ENCODE measurements around the gene C1orf122. TPM values are rescaled to one million over a fixed set of nuclear protein-coding genes. Genes with fewer than 3 reads are reported as not detected.

The C1orf122 gene
- total and polyA plus RNA-seq, 2 experiments from 2014 or later: 32.8 to 68.3 TPM

- Histone ChIP-seq H3K27ac (ENCODE audit: low read depth) (no peak overlapping the region), H3K4me2 (no peak overlapping the region), H3K79me2 (replicated peaks; ENCODE audit: insufficient read depth) (no peaks in the 10 kb centered on the region), H4K20me1 (replicated peaks; ENCODE audit: insufficient read depth) (peaks cover 12% of the 10 kb centered on the region; the same call in 1 of the 2 replicates), H2AFZ (no peak overlapping the region), H3K27me3 (ENCODE audit: insufficient read depth) (no peaks in the 10 kb centered on the region), H3K9me2 (ENCODE audit: insufficient read depth) (no peaks in the 10 kb centered on the region), H3K4me3 (no peak overlapping the region), H3F3A (replicated peaks; ENCODE audit: low read depth) (no peaks in the 10 kb centered on the region), H3K36me3 (ENCODE audit: insufficient read depth) (peaks cover 20% of the 10 kb centered on the region; the same call in 1 of the 2 replicates), H3K4me1 (ENCODE audit: insufficient read depth) (no peaks in the 10 kb centered on the region)
- Mint-ChIP-seq H3K36me3 (ENCODE audit: low read depth) (peaks cover 27% of the 10 kb centered on the region; the same call in 2 of the 3 replicates), H3K9me3 (no peaks in the 10 kb centered on the region), H3K4me1 (no peaks in the 10 kb centered on the region), H3K4me3 (no peak overlapping the region), H3K27me3 (ENCODE audit: insufficient read depth, low read depth, poor library complexity) (no peaks in the 10 kb centered on the region), H3K27ac (no peak overlapping the region; the same call in 1 of the 2 replicates)
- TF ChIP-seq STAT1 (IDR thresholded peaks at IDR 0.05; ENCODE audit: unreplicated experiment) (no peak), POLR2AphosphoS5 (IDR thresholded peaks at IDR 0.05; ENCODE audit: low read depth) (no peak), EZH2 (IDR thresholded peaks at IDR 0.05; ENCODE audit: low read depth, unreplicated experiment) (no peak), NANOG (IDR thresholded peaks at IDR 0.05; ENCODE audit: borderline replicate concordance) (no peak), ETS1 (IDR thresholded peaks at IDR 0.05) (no peak), CREB1 (CRISPR knock-in tag; IDR thresholded peaks at IDR 0.05; ENCODE audit: low read depth) (no peak)
- TF ChIP-seq, protein P1, sequence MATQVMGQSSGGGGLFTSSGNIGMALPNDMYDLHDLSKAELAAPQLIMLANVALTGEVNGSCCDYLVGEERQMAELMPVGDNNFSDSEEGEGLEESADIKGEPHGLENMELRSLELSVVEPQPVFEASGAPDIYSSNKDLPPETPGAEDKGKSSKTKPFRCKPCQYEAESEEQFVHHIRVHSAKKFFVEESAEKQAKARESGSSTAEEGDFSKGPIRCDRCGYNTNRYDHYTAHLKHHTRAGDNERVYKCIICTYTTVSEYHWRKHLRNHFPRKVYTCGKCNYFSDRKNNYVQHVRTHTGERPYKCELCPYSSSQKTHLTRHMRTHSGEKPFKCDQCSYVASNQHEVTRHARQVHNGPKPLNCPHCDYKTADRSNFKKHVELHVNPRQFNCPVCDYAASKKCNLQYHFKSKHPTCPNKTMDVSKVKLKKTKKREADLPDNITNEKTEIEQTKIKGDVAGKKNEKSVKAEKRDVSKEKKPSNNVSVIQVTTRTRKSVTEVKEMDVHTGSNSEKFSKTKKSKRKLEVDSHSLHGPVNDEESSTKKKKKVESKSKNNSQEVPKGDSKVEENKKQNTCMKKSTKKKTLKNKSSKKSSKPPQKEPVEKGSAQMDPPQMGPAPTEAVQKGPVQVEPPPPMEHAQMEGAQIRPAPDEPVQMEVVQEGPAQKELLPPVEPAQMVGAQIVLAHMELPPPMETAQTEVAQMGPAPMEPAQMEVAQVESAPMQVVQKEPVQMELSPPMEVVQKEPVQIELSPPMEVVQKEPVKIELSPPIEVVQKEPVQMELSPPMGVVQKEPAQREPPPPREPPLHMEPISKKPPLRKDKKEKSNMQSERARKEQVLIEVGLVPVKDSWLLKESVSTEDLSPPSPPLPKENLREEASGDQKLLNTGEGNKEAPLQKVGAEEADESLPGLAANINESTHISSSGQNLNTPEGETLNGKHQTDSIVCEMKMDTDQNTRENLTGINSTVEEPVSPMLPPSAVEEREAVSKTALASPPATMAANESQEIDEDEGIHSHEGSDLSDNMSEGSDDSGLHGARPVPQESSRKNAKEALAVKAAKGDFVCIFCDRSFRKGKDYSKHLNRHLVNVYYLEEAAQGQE (IDR thresholded peaks at IDR 0.05; ENCODE audit: unreplicated experiment): no peak
- no peak for DNase-seq (ENCODE audit: low spot score)
- no peak for ATAC-seq
Observed at GRCh38 chr1:37839676-37840075, 32.1 kb downstream of the C1orf122 start.

DNA sequence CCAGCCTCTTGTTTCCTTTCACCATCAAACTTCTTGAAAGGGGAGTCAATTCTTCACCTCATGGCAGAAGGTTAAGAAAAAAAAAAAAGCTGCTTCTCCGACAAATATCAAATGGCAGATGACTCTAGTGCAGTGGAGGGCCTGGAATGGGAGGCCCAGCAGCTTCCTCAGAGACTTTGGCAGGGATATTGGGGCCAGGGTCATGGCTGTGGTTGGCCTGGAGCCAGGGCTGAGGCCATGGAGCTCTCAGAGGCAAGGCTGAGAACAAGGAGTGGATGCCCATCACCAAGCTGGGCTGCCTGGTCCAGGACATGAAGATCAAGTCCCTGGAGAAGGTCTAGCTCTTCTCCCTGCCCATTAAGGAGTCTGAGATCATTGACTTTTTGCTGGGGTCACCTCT, 33.1 kb downstream of the C1orf122 start:
- H3K4me1 ChIP-seq (ENCODE audit: insufficient read depth): no peaks in the 10 kb centered on the region
- no peak overlapping the region for H3K4me2 ChIP-seq
- peaks cover 24% of the 10 kb centered on the region; the same call in 2 of the 3 replicates for H3K36me3 Mint-ChIP-seq (ENCODE audit: low read depth)
- DNase-seq (ENCODE audit: low spot score) (no peak), ATAC-seq (no peak)
- H3K4me3 Mint-ChIP-seq: no peak overlapping the region
- H3K9me2 ChIP-seq (ENCODE audit: insufficient read depth): no peaks in the 10 kb centered on the region
- H3K27me3 Mint-ChIP-seq (ENCODE audit: insufficient read depth, low read depth, poor library complexity): no peaks in the 10 kb centered on the region
- no peaks in the 10 kb centered on the region for H3K4me1 Mint-ChIP-seq
- no peak overlapping the region for H3K27ac ChIP-seq (ENCODE audit: low read depth)
- peaks cover 3% of the 10 kb centered on the region; the same call in 1 of the 2 replicates for H3K79me2 ChIP-seq (replicated peaks; ENCODE audit: insufficient read depth)
- no peaks in the 10 kb centered on the region for H3K9me3 Mint-ChIP-seq
- H3K36me3 ChIP-seq (ENCODE audit: insufficient read depth): peaks cover 12% of the 10 kb centered on the region; the same call in 1 of the 2 replicates
- H2AFZ ChIP-seq: no peak overlapping the region
- H3K27me3 ChIP-seq (ENCODE audit: insufficient read depth): no peaks in the 10 kb centered on the region
- H3F3A ChIP-seq (replicated peaks; ENCODE audit: low read depth): no peaks in the 10 kb centered on the region
- TF ChIP-seq ZNF331 (CRISPR knock-in tag; IDR thresholded peaks at IDR 0.05; ENCODE audit: low read depth) (no peak), JUNB (IDR thresholded peaks at IDR 0.05; ENCODE audit: unreplicated experiment) (no peak), POLR2AphosphoS5 (IDR thresholded peaks at IDR 0.05; ENCODE audit: low read depth) (no peak), NANOG (IDR thresholded peaks at IDR 0.05; ENCODE audit: borderline replicate concordance) (no peak), ETS1 (IDR thresholded peaks at IDR 0.05) (no peak), CREB1 (CRISPR knock-in tag; IDR thresholded peaks at IDR 0.05; ENCODE audit: low read depth) (no peak)
- H3K4me3 ChIP-seq: no peak overlapping the region
- H3K27ac Mint-ChIP-seq: no peak overlapping the region
- peaks cover 12% of the 10 kb centered on the region; the same call in 1 of the 2 replicates for H4K20me1 ChIP-seq (replicated peaks; ENCODE audit: insufficient read depth)
